ENCODE data around the gene MMP27.
"Not testable (repeated sequence)": the region's sequence is repeated elsewhere in the genome, so short reads cannot be mapped to it uniquely, and the experiment has no call there.

Gene MMP27

GRCh38 chr11:102749101-102749722 lies 43.6 kb upstream of the MMP27 start:
- Histone ChIP-seq H3K4me3 (ENCODE audit: low read depth in 1 of 2, low read length in 2 of 2) (no peak overlapping the region), H3K27ac (ENCODE audit: low read length) (no peak overlapping the region), H3K27me3 (ENCODE audit: insufficient read depth, low read length, poor library complexity) (peaks cover 6% of the 10 kb centered on the region), H2AFZ (ENCODE audit: low read depth, low read length) (no peak overlapping the region), H4K20me1 (ENCODE audit: insufficient read depth, low read length) (no peaks in the 10 kb centered on the region), H3K9me3 (ENCODE audit: insufficient read depth, low read length, severe bottlenecking) (no peaks in the 10 kb centered on the region), H3K9ac (ENCODE audit: low read depth, low read length) (no peak overlapping the region), H3K36me3 (ENCODE audit: insufficient read depth, low read length) (no peaks in the 10 kb centered on the region), H3K4me2 (ENCODE audit: insufficient read depth, low read length) (no peak overlapping the region), H3K79me2 (ENCODE audit: insufficient read depth, low read length) (no peaks in the 10 kb centered on the region), H3K4me1 (ENCODE audit: insufficient read depth, low read length) (no peaks in the 10 kb centered on the region)
- TF ChIP-seq EZH2 (IDR thresholded peaks at IDR 0.05; ENCODE audit: borderline replicate concordance, low read depth, low read length, severe bottlenecking) (no peak), CTCF (IDR thresholded peaks at IDR 0.05; ENCODE audit: borderline replicate concordance, extremely low read depth, low read length, poor library complexity, severe bottlenecking) (no peak)
- DNase-seq (no peak), ATAC-seq (ENCODE audit: insufficient read depth, low read depth) (no peak)

GRCh38 chr11:102746746-102747578 lies 41.4 kb upstream of the MMP27 start:
- not testable (repeated sequence) for H3K9me3 ChIP-seq (ENCODE audit: insufficient read depth, low read length, severe bottlenecking); ATAC-seq (ENCODE audit: insufficient read depth, low read depth); H3K27me3 ChIP-seq (ENCODE audit: insufficient read depth, low read length, poor library complexity); H3K4me3 ChIP-seq (ENCODE audit: low read depth in 1 of 2, low read length in 2 of 2); H3K4me2 ChIP-seq (ENCODE audit: insufficient read depth, low read length); H3K79me2 ChIP-seq (ENCODE audit: insufficient read depth, low read length); H4K20me1 ChIP-seq (ENCODE audit: insufficient read depth, low read length); DNase-seq; H3K36me3 ChIP-seq (ENCODE audit: insufficient read depth, low read length); H3K9ac ChIP-seq (ENCODE audit: low read depth, low read length); H3K4me1 ChIP-seq (ENCODE audit: insufficient read depth, low read length); H3K27ac ChIP-seq (ENCODE audit: low read length); H2AFZ ChIP-seq (ENCODE audit: low read depth, low read length)

- no peak for DNase-seq
- Histone ChIP-seq H3K9ac (ENCODE audit: low read depth, low read length) (no peak overlapping the region), H3K4me2 (ENCODE audit: insufficient read depth, low read length) (no peak overlapping the region), H2AFZ (ENCODE audit: low read depth, low read length) (no peak overlapping the region), H3K79me2 (ENCODE audit: insufficient read depth, low read length) (no peaks in the 10 kb centered on the region), H3K27me3 (ENCODE audit: insufficient read depth, low read length, poor library complexity) (no peaks in the 10 kb centered on the region), H3K4me3 (ENCODE audit: low read depth in 1 of 2, low read length in 2 of 2) (no peak overlapping the region), H3K27ac (ENCODE audit: low read length) (no peak overlapping the region), H3K36me3 (ENCODE audit: insufficient read depth, low read length) (no peaks in the 10 kb centered on the region), H3K4me1 (ENCODE audit: insufficient read depth, low read length) (no peaks in the 10 kb centered on the region), H4K20me1 (ENCODE audit: insufficient read depth, low read length) (no peaks in the 10 kb centered on the region), H3K9me3 (ENCODE audit: insufficient read depth, low read length, severe bottlenecking) (no peaks in the 10 kb centered on the region)
- no peak for ATAC-seq (ENCODE audit: insufficient read depth, low read depth)
- TF ChIP-seq CTCF (IDR thresholded peaks at IDR 0.05; ENCODE audit: borderline replicate concordance, extremely low read depth, low read length, poor library complexity, severe bottlenecking), result no peak
- TF ChIP-seq EZH2 (IDR thresholded peaks at IDR 0.05; ENCODE audit: borderline replicate concordance, low read depth, low read length, severe bottlenecking), result no peak
Measured at GRCh38 chr11:102734650-102735049, 29.1 kb upstream of the MMP27 start.

GRCh38 chr11:102733232-102733875 lies 27.8 kb upstream of the MMP27 start:
- peak; percentile 37 for DNase-seq
- H3K27me3 ChIP-seq (ENCODE audit: insufficient read depth, low read length, poor library complexity), result no peaks in the 10 kb centered on the region
- TF ChIP-seq EZH2 (IDR thresholded peaks at IDR 0.05; ENCODE audit: borderline replicate concordance, low read depth, low read length, severe bottlenecking) (no peak), CTCF (IDR thresholded peaks at IDR 0.05; ENCODE audit: borderline replicate concordance, extremely low read depth, low read length, poor library complexity, severe bottlenecking) (peak; percentile 82)
- no peaks in the 10 kb centered on the region for H3K4me1 ChIP-seq (ENCODE audit: insufficient read depth, low read length)
- no peaks in the 10 kb centered on the region for H4K20me1 ChIP-seq (ENCODE audit: insufficient read depth, low read length)
- no peak overlapping the region for H3K27ac ChIP-seq (ENCODE audit: low read length)
- ATAC-seq (ENCODE audit: insufficient read depth, low read depth), result peak; percentile 66; the same call in 2 of the 3 replicates
- H3K36me3 ChIP-seq (ENCODE audit: insufficient read depth, low read length), result no peaks in the 10 kb centered on the region
- H3K4me3 ChIP-seq (ENCODE audit: low read depth in 1 of 2, low read length in 2 of 2), result no peak overlapping the region
- H3K4me2 ChIP-seq (ENCODE audit: insufficient read depth, low read length), result no peak overlapping the region
- H3K9me3 ChIP-seq (ENCODE audit: insufficient read depth, low read length, severe bottlenecking), result no peaks in the 10 kb centered on the region
- H3K79me2 ChIP-seq (ENCODE audit: insufficient read depth, low read length), result no peaks in the 10 kb centered on the region
- no peak overlapping the region for H3K9ac ChIP-seq (ENCODE audit: low read depth, low read length)
- H2AFZ ChIP-seq (ENCODE audit: low read depth, low read length), result no peak overlapping the region

- H3K36me3 ChIP-seq (ENCODE audit: insufficient read depth, low read length); H3K79me2 ChIP-seq (ENCODE audit: insufficient read depth, low read length); H2AFZ ChIP-seq (ENCODE audit: low read depth, low read length); H3K27me3 ChIP-seq (ENCODE audit: insufficient read depth, low read length, poor library complexity); H3K4me1 ChIP-seq (ENCODE audit: insufficient read depth, low read length); H3K9me3 ChIP-seq (ENCODE audit: insufficient read depth, low read length, severe bottlenecking); H3K27ac ChIP-seq (ENCODE audit: low read length); ATAC-seq (ENCODE audit: insufficient read depth, low read depth); DNase-seq; H3K9ac ChIP-seq (ENCODE audit: low read depth, low read length); H3K4me3 ChIP-seq (ENCODE audit: low read depth in 1 of 2, low read length in 2 of 2); H4K20me1 ChIP-seq (ENCODE audit: insufficient read depth, low read length); H3K4me2 ChIP-seq (ENCODE audit: insufficient read depth, low read length): not testable (repeated sequence)
Measured at GRCh38 chr11:102730944-102731343, 25.4 kb upstream of the MMP27 start.

Data from DND-41 (cell line).